GM12801 (cell line): ENCODE measurements around the gene BCL11B.

ENCODE experiments used
- CTCF ChIP-seq: IDR thresholded peaks from one replicate; pipeline ENCODE4 v1.5.1; 2011; ENCODE audit warnings: control low read depth; ENCODE audit not compliant: insufficient read length; ENCODE audit errors: extremely low read depth

Gene BCL11B

DNA sequence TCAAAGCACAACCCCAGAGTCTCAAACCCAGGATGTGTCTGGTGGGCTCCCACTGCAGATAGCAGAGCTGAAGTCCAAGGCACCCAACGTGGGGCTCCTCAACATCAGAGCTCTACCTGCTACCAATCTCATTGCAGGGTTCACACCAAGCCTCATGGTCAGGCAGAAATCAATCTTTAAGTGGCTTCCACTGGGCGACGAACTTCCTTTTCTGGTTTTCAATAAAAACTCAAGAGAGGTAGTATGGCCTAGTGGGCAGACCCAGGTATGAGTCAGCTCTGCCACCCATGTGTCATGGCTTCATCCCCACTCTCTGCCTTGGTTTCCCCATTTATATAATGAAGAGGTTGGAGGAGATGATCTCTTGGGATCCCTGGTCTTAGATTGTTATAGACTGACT is 47.0 kb downstream of the BCL11B start:
- TF ChIP-seq CTCF: no peak

- no peak for TF ChIP-seq CTCF
Observed at GRCh38 chr14:99224116-99224910, 47.7 kb downstream of the BCL11B start.

DNA sequence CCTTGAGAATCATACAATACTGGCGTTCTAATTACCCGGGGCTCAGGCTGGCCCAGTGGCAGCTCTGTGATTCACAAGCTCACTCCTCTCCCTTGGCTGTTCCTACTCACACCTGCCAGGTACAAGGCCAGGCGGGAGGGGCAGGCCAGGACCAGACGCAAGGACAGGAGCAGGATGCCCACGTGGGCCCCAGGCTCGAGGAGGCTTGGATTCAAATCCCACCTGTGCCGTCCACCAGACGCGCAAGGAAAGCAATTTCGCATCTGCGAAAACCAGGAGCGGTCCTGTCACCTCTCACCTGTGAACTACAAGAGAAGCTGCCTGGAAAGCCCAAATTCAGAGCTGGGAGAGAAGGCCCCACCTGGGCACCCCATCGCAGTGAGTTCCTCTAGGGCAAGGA is 50.6 kb downstream of the BCL11B start:
- TF ChIP-seq CTCF: no peak

DNA sequence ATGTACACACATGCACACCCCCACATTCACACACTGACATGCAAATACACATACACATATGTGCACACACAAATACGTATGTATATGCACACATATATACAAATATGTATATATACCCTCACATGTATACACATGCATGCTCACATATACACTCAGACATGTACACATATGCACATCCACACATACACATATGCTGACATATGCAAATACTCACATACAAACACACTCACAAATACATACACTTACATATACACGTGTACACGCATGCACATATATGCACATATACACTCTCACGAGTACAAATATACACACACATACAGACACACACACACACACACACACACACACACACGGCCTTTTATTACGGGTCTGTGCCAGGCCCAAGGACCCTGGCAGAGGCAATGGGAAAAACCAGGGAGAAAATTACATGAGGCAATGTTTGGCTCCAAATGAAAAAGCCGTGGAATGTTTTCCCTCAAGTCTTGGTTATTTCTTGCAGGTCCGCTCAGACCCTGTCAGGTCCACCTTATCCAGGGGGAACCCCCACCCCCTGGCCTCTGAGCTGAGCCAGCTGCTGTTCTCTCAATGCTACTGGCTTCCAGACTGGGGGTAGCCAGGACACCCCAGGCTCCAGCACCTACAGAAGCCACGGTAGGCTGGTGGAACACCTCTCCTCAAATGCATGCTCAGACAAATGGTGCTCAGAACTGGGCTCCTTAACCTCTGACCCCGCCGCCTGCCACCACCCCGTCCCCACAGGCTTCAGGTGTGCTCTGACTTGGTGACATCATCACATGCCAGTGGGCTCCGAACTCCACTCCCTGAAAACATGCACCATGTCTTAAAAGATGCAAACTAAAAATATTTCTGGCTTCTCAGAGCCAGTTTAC is 54.7 kb downstream of the BCL11B start:
- TF ChIP-seq CTCF: no peak

GRCh38 chr14:99216191-99216590 is 55.8 kb downstream of the BCL11B start:
- no peak for TF ChIP-seq CTCF

DNA sequence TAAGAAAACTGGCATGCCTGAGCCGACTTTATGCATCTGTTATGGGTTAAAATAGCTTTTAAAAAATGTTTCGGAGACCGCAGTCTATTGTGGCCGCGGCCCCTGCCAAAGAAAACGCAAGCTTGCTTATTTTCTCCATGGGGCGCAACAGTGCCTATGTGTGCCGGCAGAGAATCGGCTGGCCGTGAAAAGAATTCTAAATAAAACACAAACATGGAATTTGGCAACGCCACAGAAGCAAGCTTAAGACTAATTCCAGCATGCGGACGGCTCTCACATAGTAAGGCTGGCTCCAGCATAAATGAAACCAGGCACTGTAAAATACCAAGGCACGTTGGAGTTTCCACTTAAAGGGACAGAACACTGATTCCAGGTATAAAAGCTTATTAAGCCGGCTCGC is 56.7 kb downstream of the BCL11B start:
- no peak for TF ChIP-seq CTCF

DNA sequence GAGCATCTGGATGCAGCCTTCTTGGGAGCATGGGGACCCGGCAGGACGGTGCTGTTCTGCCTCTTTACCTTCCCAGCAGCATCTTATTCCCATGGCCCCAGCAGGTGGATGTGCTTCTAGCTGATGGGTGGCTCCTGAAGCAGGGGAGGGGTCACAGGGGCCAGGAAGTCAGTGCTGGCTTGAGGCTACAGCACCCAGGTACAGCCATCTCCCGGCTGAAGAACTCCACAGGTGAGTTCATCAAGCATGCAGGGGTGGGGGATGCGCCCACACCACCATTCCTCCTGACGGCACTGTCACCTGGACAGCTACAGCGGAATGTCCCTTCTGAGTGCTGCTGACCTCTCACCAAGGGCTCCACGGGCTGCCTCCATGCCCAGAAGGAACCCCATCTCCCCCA is 57.3 kb downstream of the BCL11B start:
- no peak for TF ChIP-seq CTCF
